GM11168 (cell line): ENCODE results near the gene PRKAA2.
"Not testable (repeated sequence)": the region's sequence is repeated elsewhere in the genome, so short reads cannot be mapped to it uniquely, and the experiment has no call there.

Experiments
- in situ Hi-C: fragments of 300-500 bp; cut with MboI; formaldehyde crosslinking; loops from one replicate; pipeline ENCODE4 v1.12.0; 2022; ENCODE audit warnings: low sequenced_read_pairs; ENCODE audit not compliant: unreplicated experiment

The PRKAA2 gene

DNA sequence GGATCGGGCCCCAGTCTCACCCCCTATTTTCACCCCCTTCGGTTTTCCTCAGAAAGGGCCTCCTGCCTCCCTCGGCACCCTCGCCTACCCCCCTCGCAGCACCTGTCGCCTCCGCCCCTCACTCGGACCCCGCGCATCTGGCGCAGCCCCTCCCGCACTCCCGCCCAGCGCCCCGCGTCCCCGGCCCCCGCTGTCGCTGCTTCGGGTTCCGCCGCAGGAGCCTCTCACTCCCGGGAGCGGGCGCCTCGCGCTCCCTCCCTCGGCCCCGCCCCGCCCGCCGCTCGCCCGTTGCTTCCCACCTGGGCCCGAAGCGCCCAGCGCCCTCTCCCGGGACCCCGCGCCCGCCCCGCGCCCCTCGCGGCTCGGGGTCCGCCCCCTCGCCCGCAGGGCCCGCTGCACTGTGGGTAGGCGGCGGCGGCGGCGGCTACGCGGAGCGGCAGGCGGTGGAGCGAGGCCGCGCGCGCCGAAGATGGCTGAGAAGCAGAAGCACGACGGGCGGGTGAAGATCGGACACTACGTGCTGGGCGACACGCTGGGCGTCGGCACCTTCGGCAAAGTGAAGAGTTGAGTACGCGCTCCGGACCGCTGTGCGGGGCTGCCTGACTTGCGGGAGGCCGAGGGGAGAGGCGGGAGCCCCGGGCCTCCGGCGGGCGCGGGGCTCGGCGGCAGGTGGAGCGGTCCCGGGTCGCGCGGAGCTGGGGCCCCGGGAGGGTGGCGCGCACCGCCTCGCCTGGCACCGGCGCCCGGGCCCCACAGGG is at the start of gene PRKAA2:
Gene PRKAA2, plus strand, starts transcription at position 396 of the 758 bp plus-strand sequence. Its CDS starts 74 bp downstream, at position 470.
- in situ Hi-C loops, result no loop called here

DNA sequence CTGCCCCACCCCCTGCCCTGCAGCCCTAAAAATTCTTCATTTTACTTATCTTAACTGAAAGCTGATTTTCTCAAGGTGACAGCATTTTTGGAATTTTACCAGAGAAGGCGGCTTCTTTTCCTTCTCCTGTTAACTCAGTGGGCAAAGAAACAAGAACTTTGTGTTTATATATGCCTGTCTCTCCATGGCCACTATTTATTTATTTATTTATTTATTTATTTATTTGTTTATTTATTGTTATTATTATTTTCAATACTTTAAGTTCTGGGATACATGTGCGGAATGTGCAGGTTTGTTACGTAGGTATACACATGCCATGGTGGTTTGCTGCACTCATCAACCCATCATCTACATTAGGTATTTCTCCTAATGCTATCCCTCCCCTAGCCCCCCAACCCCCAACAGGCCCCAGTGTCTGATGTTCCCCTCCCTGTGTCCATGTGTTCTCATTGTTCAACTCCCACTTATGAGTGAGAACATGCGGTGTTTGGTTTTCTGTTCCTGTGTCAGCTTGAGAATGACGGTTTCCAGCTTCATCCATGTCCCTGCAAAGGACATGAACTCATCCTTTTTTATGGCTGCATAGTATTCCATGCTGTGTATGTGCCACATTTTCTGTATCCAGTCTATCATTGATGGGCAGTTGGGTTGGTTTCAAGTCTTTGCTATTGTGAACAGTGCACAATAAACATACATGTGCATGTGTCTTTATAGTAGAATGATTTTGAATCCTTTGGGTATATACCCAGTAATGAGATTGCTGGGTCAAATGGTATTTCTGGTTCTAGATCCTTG is 49.5 kb upstream of the PRKAA2 start:
- in situ Hi-C loops, result loop anchor here (25.0 kb wide), 2 partner anchors 1208 to 1308 kb away; no protein-coding TSS in a partner anchor

DNA sequence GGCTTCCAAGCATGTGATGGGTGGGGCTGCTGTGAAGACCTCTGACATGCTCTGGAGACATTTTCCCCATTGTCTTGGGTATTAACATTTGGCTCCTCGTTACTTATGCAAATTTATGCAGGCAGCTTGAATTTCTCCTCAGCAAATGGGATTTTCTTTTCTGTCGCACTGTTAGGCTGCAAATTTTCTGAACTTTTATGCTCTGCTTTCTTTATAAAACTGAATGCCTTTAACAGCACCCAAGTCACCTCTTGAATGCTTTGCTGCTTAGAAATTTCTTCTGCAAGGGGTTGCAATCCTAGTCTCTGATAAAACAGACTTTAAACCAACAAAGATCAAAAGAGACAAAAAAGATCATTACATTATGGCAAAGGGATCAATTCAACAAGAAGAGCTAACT is 35.0 kb upstream of the PRKAA2 start:
- in situ Hi-C loops, result not testable (repeated sequence)

DNA sequence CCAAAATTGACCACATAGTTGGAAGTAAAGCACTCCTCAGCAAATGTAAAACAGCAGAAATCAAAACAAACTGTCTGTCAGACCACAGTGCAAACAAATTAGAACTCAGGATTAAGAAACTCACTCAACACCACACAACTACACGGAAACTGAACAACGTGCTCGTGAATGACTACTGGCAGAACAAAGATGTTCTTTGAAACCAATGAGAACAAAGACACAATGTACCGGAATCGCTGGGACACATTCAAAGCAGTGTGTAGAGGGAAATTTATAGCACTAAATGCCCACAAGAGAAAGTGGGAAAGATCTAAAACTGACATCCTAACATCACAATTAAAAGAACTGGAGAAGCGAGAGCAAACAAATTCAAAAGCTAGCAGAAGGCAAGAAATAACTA is 34.3 kb upstream of the PRKAA2 start:
- in situ Hi-C loops, result not testable (repeated sequence)

- in situ Hi-C loops, result no loop called here
Measured at GRCh38 chr1:56617141-56617540, 28.0 kb upstream of the PRKAA2 start.

GRCh38 chr1:56625819-56626440 is 19.2 kb upstream of the PRKAA2 start:
- in situ Hi-C loops, result no loop called here

- in situ Hi-C loops, result no loop called here
Measured at GRCh38 chr1:56626546-56626945, 18.6 kb upstream of the PRKAA2 start.

DNA sequence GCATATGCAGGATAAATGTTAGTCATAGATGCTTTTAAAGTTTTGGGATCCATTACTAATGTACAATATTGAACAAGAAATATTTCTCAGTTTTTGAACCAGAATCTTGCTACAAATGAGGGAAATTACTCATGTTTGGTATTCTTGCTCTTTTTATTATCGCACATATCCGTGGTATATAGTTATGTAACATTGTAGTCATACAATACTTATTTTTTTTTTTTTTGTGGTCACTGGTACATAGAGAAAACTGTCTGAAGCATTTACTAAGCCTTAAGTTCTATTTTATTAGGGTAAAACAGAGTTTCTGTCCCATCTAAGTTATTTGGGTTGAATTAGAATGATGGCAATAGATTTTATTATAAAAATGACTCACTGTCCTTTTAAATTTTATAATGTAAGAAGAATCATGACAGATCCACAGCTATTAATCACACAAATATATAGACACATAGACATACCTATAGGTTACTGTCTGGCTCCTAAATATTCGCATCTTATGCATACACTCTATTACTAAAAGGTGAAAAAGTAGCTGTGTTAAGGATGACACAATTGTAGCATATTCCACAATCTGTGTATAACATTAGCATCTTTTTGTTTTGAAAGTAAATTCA is 18.0 kb upstream of the PRKAA2 start:
- in situ Hi-C loops, result no loop called here

- in situ Hi-C loops, result no loop called here
Measured at GRCh38 chr1:56627636-56628039, 17.5 kb upstream of the PRKAA2 start.

- in situ Hi-C loops, result no loop called here
Measured at GRCh38 chr1:56630786-56631185, 14.3 kb upstream of the PRKAA2 start.

DNA sequence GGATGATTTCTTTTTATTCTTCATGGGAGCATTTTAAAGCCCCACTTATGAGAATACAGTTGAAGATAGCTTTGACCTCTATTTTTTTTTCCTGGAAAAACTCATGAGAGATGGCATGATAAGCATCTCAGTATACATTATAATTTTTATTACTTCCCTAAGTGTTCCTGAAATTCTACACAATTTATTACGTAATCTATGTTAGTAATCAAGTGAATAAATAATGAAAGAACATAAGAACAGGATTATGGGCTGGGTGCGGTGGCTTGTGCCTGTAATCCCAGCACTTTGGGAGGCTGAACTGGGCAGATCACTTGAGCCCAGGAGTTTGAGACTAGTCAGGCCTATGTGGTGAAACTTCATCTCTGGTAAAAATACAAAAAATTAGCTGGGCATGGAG is 13.2 kb upstream of the PRKAA2 start:
- in situ Hi-C loops, result no loop called here

DNA sequence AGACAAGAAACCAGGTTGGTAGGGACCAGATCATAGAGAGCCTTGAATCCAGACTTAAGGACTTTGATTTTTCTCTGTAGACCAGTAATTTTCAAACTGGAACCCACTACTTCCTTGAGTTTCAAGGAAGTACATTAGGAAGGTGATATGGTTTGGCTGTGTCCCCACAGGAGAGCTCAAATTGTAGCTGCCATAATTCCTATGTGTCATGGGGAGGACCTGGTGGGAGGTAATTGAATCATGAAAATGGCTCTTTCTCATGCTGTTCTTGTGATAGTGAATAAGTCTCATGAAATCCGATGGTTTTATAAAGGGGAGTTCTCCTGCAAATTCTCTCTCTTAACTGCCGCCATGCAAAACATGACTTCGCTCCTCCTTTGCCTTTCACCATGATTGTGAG is 10.1 kb upstream of the PRKAA2 start:
- in situ Hi-C loops, result no loop called here

DNA sequence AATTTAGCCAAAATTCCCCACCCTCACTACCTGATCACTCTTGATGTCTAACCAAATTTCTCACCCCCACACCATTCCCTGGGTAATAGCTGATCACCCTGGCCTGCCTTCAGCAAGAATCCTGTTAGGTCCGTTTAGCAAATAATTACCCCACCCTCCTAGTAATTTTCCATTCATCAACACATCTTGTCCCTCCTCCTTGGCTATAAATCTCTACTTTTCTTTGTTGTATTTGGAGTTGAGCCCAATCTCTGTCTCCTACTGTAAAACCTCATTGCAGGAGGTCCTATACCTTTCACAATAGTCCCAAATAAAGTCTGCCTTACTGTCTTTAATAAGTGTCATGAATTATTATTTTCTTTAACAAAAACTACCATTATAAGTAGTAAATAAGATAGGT is 6.9 kb upstream of the PRKAA2 start:
- in situ Hi-C loops, result no loop called here

DNA sequence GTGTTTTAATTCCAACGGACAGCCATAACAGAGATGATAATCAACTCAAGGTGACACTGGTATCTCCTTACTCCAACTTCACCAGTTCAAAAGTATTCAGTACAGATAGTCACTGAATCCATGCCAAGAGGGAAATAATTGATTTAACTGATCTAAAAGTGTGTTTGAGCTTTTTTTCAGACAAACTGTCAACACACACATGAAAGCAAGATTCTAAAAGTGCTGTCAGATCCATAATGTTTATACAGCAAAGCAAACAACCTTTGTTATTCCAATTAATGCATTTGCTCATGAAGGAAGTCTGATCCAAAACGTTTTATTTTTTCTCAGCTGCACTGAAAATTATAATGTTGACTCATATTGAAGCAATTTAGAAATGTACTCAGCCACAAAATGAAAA is 5.9 kb upstream of the PRKAA2 start:
- in situ Hi-C loops, result no loop called here

GRCh38 chr1:56643661-56644060 is 1.5 kb upstream of the PRKAA2 start:
- in situ Hi-C loops, result no loop called here

DNA sequence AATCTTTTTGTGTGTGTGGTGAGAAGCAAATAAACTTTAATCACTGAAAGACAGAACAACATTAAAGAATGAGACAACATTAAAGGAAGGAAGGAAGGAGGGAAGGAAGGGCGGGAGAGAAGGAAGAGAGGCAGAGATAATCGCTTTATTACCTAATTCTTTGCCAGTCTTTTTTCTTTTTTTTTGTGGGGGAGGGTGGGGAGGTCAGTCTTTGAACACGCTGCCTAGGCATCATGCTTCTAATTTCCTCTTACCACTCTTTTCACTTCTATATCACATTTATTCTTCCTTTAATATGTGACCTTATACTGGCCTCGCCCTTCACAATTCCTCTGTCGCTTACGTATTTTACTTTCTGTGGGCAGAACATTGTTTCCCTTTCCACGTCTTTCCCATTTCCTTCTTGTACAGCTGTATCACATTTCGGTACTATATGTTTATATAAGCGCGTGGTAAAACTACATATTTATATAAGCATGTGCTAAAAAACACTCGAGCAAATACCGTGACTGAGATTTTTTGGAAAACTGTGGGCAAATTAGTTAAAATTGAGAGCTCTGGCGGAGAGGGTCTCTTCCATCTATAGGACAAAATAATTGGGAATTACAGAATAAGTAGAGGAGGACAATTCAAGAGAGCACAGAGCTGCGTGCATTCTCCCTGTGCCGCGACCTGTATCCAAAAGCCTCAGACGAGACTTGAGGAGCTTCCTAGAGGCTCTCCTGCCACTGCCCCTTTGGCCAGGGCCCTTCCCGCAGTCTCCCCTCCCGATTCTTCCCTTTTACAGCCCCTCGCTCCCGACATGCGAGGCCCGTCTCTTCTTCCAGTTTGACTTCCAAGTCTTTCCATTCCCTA is 823 bp upstream of the PRKAA2 start:
- in situ Hi-C loops, result no loop called here

GRCh38 chr1:56645677-56646305 is 677 bp downstream of the PRKAA2 start:
- in situ Hi-C loops, result no loop called here

DNA sequence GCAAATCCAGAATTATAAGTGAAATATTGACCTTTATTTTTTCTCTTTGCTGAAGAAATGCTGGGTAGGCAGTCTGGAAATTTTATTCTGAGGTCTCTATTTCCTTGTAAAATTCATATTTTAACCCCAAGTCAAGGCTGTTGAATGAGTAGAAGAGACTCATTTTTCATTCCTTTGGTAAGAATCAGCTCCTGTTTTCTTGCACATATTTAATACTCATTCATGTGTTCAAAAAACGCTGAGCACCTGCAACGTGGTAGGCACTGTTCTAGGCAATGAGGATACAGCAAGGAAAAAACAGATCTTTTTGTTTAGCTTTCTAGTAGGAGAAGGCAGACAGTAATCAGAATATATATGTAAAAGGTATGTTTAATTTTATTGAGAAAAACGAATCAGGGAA is 1.5 kb downstream of the PRKAA2 start:
- in situ Hi-C loops, result no loop called here

DNA sequence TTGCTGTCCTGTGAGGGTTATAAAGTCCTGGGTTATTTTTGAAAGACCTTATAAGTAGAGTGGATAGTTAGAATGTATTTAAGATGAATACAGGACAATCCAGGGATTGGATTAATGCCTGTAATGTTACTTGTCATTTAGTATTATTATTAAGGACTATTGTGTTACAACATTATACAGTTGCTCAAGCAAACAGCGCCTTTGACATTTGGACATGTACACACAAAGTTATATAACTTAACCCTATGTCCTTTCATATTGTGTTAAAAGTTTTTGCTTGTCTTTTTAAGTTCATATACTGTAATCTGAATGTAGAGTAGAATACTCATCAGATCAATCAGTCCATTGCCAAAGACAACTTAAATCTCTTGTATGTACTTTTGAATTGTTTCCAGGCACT is 2.0 kb downstream of the PRKAA2 start:
- in situ Hi-C loops, result no loop called here
